ENCODE measurements around the gene HIC2.
"Not testable (repeated sequence)": the region's sequence is repeated elsewhere in the genome, so short reads cannot be mapped to it uniquely, and the experiment has no call there.

DNA sequence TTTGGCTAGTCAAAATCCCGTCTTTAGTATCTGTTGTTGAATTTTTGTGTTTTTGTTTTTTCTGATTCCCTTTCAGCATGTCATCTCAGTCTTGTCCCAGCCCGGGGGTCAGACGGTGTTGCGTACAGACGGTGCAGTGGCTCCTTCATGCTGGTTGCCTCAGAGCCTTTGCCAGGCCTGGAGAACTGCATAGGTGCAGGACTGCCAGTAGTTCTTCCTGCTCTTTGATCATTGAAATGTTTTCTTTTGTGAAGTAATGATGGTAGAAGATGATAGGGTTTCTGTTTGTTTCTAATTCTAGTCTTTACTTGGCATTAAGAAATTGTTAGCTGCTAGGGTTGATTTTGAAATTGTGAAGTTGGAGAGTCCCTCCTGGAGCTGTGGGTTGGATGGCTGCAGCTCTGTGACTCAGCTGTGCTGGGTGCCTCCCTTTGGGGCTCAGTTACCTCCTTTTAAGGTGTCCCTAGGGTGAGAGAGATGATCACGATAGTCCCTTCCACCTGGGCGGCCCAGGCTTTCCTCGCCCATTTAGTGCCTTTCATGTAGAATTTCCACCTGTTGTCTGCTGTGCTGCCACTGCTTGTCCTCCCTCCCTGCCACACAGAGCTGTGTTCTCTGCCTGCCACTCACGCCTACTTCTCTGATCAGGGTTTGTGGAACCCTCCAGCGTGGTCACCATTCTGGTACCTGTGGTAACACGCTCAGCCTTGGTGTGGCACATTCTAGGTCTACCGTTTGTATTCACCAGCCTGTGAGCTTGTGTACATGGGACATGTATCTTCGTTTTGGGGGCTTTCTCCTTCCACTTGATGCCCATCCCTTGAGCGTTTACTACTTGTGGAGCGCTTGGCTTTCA, 17.4 kb downstream of the HIC2 start:
- TF ChIP-seq ISX (CRISPR knock-in tag; conservative IDR thresholded peaks at IDR 0.05); CTCF (CRISPR knock-in tag; IDR thresholded peaks at IDR 0.05); RARG (CRISPR knock-in tag; IDR thresholded peaks at IDR 0.05; ENCODE audit: low read depth); ZNF207 (IDR thresholded peaks at IDR 0.05; ENCODE audit: borderline replicate concordance); CBX1 (IDR thresholded peaks at IDR 0.05; ENCODE audit: low read depth); HMGXB4 (CRISPR knock-in tag; IDR thresholded peaks at IDR 0.05; ENCODE audit: borderline replicate concordance in 1 of 2, low read depth in 1 of 2); ZBTB34 (CRISPR knock-in tag; IDR thresholded peaks at IDR 0.05); ZNF674 (CRISPR knock-in tag; IDR thresholded peaks at IDR 0.05; ENCODE audit: low read depth); DNMT3B (CRISPR knock-in tag; conservative IDR thresholded peaks at IDR 0.05); ZKSCAN8 (CRISPR knock-in tag; IDR thresholded peaks at IDR 0.05; ENCODE audit: borderline replicate concordance): not testable (repeated sequence)

All from HepG2 (cell line).